DMS153 (cell line): ENCODE results near the gene USP10.

Source experiments
- DNase-seq: peaks from one replicate; lab custom pipeline; 2025; lab: John Stamatoyannopoulos, UW

The USP10 gene

DNA sequence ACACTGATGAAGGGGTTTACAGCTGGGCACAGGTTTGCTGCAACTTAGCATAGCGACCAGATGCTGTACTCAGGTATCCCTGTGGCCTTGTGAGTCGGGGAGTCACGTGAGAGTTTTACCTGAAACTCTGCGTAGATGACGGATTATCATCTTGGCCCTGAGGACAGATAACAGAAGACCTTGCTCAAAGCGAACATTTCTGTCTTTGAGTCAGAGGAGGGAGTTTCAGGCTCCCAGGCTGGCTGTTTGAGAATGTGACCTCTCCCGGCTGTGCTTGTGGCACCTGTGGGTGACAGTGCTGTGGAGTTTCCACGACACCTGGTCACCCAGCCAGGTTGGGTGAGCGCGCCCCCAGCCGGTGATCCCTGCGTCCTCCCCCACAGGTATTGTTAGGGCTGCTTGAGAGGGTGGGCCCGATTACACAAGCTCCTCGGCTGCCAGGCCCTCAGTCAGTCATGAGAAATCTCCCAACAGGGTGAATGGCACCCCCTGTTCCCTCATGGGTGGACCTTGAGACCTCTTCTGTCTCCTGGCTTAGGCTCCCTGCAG lies 75.5 kb downstream of the USP10 start:
- no peak for DNase-seq

DNA sequence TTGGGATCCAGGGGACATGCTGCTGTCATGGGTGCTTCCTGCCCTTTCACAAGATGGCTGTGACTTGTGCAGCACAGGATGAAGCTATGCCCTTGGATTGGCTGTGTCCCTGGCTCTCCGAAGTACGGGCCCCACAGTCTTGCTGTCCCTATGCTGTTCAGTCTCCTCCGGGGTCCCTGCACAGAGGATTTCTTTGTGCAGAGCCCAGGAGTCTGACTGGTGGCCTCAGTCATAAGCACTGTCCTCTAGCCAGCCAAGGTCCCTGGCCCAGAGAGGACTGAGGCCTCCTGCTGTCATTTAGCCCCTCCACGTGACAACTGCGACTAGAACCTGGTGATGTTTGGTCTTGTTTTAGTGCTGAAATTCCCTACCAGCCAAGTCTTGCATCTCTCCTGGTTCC lies 77.6 kb downstream of the USP10 start:
- DNase-seq: no peak

DNA sequence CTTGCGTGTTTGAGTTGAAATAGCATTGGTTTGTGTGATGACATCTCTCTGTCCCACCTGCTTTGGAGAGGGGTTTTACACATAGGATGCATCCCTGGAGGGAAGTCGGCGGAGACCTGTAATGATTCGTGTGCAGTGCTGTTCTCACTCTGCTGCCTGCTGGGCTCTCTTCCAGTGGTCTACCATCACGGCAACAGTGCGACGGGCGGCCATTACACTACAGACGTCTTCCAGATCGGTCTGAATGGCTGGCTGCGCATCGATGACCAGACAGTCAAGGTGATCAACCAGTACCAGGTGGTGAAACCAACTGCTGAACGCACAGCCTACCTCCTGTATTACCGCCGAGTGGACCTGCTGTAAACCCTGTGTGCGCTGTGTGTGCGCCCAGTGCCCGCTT lies 78.9 kb downstream of the USP10 start:
- no peak for DNase-seq

DNA sequence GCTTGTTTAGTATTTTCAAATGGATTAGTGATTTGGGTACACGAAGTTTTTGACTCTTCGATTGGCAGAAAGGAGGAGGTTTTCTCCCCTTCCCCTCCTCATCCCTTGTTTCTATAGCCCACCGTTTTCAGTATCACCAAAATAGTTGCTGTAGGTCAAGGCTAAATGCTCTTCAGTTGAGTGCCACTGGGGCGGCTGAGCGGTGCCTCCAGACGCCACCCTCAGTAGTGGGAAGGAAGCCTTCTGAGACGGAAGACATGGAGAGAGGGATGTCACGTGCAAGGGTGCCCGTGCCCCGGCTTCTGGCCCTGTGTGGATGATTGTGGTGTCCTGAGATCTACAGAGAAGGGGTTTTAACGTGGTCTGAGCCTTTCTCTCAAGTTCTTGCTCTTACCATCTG lies 80.3 kb downstream of the USP10 start:
- DNase-seq: no peak

DNA sequence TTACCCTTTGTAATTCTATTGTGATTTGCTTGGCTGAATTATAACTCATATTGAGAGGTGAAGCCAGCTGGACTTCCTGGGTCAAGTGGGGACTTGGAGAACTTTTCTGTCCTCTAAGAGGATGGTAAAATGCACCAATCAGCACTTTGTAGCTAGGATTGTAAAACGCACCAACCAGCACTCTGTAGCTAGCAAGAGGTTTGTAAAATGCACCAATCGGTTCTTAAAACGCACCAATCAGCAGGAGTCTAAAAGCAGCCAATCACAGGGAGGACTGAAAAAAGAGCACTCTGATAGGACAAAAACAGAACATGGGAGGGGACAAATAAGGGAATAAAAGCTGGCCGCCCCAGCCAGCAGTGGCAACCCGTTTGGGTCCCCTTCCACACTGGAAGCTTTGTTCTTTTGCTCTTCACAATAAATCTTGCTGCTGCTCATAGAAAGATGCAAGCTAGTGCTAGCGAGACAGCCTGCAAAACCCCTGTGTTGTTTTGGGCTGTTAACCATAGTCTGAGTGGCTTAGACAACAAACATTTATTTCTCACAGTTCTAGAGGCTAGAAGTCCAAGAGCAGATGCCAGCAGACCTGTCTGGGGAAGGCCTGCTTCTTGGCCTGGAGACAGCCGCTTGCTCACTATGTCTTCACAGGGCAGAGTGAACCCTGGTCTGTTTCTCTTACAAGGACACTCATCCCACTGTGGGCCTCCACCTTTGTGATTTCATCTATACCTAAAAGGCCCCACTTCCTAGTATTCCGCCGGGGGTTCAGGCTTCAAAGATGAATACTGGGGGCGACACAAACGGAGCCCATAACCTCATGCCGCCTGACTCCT lies 81.0 kb downstream of the USP10 start:
- DNase-seq: no peak

DNA sequence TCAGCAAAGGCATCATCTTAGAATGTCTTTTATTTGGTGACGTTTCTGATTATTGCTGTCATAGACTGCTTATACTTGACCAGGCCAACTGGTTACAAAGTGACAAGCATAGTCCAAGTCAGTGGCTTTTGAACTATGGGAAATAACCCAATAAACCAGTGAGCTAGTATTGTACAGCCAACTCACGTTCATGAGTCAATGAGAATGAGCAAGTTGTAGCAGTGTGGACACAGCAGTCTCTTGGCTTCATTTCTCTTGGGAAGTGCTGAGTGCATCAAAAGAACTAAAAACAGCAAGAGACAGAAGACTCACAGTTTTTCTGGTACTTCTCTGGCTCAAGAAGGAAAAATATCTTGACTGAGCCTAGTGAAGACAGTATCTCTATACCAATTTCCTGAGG lies 83.0 kb downstream of the USP10 start:
- DNase-seq: no peak

DNA sequence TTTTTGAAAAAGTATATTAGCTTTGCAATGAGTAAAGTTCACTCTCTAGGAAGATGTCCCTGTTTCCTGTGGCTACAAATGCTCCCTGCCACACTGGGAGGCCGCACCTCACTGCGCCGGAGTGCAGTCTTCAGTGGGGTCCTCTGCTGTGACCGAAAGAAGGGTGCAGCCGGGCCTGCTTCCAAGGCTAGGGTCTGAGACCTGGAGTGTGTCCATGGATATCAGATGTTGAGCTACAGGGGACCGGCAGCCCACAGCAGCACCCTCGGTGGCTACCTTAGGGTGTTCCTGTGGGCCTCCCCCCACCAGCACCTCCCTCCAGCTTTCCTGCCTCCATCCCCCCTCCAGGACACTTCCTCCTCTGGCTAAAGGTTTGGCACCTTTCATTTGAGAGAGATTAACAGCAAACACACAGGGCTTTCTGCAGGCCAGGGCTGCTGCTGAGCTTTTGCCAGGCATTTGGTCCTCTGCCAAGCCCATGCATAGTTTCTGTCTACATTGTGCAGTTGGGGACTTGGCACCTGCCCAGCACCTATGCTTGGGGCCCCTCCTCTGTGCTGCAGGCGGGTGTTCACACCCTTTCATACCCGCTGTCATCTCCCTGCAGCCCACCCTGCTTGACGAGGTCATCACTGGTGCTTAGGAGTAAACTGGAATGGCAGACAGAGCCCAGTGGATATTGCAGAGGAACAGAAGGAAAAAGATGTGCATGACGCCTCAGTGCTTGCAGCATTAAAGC lies 86.2 kb downstream of the USP10 start:
- peak; percentile 71 for DNase-seq

DNA sequence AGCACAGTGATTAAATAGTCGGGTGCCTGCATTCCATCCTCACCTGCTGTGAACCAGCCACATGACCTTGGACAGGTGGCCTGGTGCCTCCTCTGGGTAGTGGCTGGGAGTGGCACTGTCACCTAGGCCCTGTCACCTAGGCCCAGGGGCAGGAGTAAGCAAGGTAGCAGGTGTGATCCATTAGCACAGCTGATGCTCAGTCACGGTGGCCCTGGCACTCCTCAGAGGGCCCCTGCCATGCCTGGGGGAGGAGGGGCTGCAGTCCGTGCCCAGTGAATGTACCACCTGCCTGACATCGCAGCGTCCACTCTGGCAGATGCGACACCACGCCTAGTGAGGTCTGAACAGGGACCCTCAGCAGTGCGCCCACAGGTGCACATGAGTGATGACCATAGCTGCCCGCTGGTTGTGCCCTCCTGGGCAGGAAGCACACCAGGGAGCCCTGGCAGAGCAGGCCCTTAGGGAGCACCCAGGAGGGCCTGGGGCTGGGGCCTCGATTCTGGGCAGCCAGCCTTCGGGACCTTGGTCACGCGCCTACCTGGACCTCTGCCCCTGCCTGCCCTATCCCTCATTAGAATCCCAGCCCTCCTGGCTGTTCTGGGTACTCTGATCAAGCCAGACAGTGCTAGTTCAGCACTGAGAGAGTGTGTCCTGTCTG lies 86.9 kb downstream of the USP10 start:
- DNase-seq: peak; percentile 74

DNA sequence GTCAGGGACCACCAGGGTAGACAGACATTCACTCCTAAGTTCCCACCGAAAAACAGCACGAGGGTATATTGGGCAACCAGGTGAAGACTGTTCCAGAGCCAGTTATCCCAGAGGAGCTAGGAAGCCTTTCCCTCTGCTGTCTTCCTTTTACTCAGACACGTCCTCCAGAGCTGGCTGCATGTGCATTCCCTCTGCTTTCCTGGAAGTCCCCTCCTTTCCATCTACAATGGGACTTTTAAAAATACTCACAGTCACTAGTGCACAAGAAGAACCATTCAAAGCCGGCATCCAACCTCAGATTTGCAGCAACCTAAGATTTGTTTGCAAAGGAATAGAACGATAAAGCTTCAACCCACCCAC lies 87.4 kb downstream of the USP10 start:
- DNase-seq: no peak

DNA sequence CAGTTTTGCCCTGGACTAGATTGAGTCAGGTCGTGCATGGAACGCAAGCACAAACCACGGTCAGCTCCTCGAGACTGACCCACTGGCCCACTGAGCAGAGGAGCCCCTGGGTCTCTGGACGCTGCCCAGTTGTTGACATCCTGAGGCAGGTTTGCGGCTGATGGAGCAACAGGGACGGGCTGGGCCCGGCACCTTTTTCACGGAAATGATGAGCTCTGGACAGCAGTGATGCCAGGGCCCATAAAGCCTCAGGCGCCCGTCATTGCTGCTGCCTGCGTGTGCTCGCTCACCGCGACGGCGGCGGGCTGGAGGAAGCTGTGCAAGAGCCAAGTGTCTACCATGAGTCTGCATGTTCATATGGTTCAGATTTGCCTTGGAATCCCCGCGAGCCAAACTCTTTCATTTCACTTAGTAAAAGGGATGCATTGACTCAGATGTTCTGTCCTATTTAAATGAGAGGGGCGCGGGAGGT lies 89.2 kb downstream of the USP10 start:
- DNase-seq: no peak

DNA sequence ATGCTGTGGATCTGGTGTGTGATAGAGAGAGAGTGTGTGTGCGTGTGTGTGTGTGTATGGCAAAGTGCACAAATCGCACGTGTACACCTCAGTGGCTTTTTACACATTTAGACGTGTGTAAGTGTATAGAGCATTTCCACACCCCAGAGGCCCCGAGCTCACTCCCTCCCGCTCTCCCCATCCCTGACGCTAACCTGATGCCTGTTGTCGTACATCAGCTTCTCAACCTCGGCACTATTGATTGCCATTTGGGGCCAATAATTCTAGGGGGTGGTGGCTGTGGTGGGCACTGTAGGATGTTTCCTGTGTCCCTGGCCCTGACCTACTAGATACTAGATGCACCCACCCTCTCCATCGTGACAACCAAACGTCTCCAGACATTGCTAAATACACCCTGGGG lies 89.6 kb downstream of the USP10 start:
- no peak for DNase-seq

DNA sequence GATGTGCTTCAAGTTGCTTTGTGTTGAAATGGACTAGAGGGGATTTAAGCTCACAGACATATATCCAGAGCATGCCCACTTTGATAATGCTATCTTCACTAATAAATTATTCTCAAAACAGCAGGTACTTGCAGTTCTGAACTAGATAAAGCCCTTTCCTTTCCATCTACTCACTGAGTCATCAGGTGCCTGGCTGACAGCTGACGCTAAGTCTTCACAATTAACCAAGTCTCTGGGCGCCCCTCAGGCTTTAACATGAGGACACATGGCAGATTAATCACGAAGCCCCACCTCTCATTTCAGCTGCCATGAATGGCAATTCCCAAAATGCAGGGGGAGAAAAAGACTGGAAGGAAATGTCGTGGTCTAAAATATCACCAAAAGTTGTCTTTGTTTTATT lies 90.5 kb downstream of the USP10 start:
- no peak for DNase-seq

DNA sequence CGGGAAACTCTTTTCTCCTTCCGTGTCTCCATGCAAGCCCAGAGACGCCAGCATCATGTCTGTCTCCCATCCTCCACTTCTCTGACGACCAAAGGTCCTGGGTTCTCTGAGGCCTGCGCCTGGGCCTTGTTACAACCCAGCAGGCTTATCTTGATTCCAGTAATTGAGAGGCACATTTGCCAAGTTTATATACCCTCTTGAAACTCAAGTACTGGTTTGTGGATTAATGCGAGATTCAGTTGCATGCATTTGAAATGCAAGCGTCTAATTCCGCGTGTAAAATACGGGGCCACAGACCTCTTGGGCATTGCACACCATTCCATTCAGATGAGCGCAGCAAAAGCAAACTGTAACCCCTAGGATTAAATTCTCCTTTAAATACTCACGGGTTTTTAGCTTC lies 91.3 kb downstream of the USP10 start:
- no peak for DNase-seq

DNA sequence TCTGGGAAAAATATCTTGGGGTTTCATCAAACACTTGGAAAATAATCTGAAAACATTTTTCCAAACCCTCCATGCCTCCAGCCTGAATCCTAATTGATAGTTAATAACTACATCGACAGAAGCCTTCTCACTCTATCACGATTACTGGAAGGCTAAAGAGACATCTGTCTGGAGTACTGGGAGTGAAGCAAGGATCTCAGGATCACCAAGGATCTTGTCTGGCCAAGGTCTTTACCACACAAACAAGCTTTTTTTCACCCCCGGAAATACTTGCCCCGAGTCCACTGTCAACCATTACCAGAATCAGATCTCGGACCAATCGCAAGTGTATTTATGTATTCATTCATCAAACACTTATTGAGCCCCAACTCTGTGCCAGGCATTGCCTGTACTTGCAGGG lies 91.7 kb downstream of the USP10 start:
- no peak for DNase-seq

DNA sequence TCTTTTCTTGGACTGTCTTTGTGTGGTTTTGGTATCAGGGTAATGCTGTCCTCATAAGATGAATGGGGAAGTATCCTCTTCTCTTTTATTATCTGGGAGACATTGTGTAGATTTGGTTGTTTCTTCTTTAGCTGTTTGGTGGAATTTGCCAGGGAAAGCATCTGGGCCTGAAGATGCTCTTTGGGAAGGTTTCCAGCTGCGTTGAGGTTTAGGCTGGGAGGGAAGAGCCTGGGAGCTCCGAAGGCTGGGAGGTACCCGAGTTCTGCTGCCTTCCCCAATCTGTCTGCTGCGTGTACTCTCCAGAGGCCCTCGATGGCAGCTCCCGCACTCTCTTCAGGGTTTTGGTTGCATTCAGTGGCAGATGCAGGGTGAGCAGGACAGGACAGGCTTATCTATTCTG lies 94.4 kb downstream of the USP10 start:
- DNase-seq: no peak

DNA sequence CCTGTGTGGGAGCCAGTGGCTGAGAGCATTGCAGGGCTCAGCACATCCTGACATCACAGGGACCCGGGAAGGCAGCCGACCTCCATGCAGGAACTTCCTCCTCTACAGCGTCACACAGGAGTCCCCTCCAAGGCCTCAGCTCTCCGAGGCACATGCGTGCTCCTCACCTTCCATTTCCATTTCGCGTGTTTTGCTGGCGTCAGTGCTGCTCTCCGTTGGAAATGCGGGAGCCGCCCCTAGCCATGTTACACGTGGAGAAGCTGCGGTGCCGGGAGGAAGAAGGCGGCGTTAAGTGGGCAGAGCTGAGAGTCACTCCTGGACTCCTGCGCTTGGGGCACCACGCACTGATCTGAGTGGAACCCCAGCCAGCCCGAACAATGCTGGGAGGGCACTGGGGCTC lies 94.8 kb downstream of the USP10 start:
- no peak for DNase-seq

DNA sequence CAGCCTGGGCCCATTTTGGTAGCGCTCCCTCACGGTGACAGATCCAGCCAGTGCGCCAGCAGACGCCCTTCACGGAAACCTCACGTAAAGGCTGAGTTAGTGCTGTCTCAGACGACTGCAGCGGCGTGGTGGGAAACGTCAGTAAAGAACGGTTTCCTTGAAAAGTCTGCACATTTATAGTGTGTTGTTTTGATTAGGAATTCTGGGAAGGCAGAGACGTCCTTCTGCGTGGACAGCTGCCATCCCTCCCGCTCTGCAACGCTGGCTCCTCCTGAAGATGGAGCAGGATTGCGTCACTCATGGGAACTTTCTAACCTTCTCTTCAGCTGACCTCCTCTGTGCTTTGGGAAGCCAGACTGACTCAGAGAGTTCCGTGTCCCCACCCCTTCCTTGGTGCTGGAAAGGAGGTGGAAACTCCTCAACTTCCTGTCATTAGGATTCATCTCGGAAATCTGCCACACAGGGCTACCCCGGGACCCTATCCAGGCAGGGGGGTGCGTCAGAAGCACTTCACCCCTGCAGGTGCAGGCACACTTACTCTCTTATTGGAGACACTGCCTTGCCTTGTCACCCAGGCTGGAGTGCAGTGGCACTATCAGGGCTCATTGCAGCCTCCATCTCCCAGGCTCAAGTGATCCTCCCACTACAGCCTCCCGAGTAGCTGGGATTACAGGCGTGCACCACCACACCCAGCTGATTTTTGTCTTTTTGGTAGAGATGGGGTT lies 95.7 kb downstream of the USP10 start:
- no peak for DNase-seq

DNA sequence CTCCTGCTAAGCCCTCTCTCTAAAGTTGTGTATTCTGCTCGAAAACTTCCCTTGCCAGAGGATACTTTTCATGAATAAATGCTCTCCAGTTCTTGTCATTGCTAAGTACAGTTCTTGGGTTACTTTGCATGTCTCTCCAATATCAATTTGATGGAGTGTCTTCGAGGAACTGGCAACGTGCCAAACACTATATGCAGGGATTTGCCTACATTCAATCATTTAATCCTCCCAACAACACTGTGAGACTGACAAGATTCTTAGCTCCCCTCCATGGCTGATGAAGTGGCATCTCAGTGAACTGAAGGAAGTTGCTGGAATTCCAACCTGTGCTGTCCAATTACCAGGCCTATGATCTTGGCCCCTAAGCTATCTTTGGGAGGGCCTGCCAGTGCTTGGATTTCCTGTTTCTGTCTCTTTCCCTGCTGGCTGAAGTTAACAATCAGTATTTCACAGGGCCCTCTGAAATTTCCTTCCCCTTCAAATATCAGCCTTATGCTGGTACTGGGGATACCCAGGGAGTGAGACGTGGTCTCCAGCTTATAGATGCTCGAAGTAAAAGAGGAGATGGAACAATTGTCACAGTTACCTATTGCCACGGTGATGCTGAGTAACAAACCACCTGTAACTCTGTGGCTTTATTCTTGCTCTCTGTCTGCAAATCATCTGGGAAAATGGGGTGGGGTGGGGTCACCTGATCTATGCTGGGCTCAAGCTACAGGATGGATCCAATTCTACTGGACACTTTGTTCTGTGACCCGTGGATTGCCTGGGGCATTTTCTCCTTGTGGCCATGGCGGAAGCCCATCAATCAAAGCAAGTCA lies 100.6 kb downstream of the USP10 start:
- no peak for DNase-seq

DNA sequence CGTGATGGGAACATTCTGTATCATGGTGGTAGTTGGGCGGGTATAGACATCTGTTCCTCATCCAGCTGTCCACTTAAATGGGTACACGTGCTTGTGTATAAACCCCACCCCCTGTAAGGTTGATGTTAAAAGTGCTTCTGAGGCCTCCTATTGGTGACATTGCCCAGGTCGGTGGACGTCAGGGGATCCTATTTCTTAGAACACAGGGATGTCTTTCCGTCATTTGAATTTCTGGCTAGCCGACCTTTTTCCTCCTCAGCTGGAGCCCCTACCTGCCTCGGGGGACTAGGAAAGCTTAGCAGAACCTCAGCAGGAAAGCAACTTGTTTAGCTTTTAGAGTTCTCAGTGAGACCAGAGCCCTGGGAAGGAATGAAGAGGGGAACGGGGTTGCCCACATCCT lies 103.3 kb downstream of the USP10 start:
- DNase-seq: no peak

DNA sequence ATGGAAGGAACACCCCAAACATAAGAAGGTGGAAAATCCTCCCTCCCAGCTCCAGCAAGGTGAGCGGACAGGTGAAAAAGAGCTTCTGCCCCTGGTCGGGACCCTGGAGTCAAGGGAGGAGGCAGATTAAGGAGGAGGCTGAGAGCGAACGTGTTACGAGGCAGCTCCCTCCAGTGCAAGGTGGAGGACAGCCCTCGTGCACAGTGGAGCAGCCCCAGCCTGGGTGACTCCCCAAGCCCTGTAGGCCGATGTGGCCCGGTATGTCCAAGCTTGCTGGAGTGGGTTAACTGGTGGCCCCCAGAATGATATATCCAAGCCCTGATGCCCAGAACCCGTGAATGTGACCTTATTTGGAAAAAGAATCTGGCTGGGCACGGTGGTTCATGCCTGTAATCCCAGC lies 104.5 kb downstream of the USP10 start:
- DNase-seq: no peak

DNA sequence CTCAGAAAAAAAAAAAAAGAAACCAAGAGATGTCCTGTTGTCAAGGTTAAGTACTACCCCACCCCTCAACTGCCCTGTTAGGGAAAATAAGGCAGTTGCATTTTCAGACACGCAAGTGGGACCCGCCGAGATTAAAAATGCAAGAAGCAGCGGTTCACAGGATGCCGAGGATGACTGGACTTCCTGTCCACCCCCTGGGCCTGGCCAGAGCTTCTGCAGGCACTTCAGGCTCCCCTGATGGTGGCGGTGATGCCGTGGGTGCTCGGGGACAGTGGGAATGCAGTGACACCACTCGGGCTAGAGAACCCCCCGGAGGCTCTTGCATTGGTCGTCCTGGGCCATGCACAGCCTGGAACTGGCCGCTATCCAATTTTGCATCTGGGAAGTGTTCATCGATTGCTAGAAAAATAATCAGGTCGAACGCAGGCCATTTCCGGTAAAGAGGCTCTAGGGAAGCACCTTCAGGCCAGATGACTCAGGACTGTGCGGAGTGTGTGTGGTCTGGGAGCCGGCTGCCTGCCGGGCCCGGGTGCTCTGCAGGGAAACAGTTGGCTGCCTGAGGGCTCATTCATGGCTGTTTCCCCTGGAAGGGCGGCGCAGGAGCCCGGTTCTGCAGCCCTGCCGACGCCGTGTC lies 106.6 kb downstream of the USP10 start:
- DNase-seq: peak; percentile 15
